GM23338 (cell line): Measurements from ENCODE around the gene CHCHD6. TPM values are rescaled to one million over a fixed set of nuclear protein-coding genes. Genes with fewer than 3 reads are reported as not detected.

Experiments used
- ATAC-seq: fragments of 200-7000 bp; cut with Tn5 transposase; 3 replicates; pipeline ENCODE4 v1.9.1; 2020
- DNase-seq: peaks from one replicate; pipeline ENCODE4 v3.0.0-alpha.2; 2015; ENCODE audit warnings: low spot score
- H2AFZ ChIP-seq: fragments of 200-600 bp; sonication (generic); 2 replicates; pipeline ENCODE4 v1.8.0; 2016; ENCODE audit warnings: antibody characterized with exemption, mild to moderate bottlenecking, moderate library complexity
- H3F3A ChIP-seq: fragments of 200-600 bp; sonication (generic); replicated peaks from 2 replicates; pipeline ENCODE4 v1.8.0; 2017; ENCODE audit warnings: antibody characterized with exemption, mixed run types, low read depth
- H3K27ac ChIP-seq: fragments of 200-600 bp; sonication (generic); 2 replicates; pipeline ENCODE4 v1.6.1; 2016; ENCODE audit warnings: low read depth
- H3K27me3 ChIP-seq: fragments of 200-600 bp; sonication (generic); 2 replicates; pipeline ENCODE4 v1.8.0; 2016; ENCODE audit warnings: mild to moderate bottlenecking, mixed run types, moderate library complexity; ENCODE audit not compliant: insufficient read depth
- H3K36me3 ChIP-seq: fragments of 200-600 bp; sonication (generic); 2 replicates; pipeline ENCODE4 v1.8.0; 2016; ENCODE audit warnings: mild to moderate bottlenecking; ENCODE audit not compliant: insufficient read depth
- H3K4me1 ChIP-seq: fragments of 200-600 bp; sonication (generic); 2 replicates; pipeline ENCODE4 v1.8.0; 2016; ENCODE audit warnings: mild to moderate bottlenecking, moderate library complexity; ENCODE audit not compliant: insufficient read depth
- H3K4me2 ChIP-seq: fragments of 200-600 bp; sonication (generic); 2 replicates; pipeline ENCODE4 v1.7.1; 2017; ENCODE audit warnings: mixed run types
- H3K4me3 ChIP-seq: fragments of 200-600 bp; sonication (generic); 2 replicates; pipeline ENCODE4 v1.6.1; 2016; ENCODE audit warnings: mixed run types
- H3K79me2 ChIP-seq: fragments of 200-600 bp; sonication (generic); replicated peaks from 2 replicates; pipeline ENCODE4 v1.8.0; 2017; ENCODE audit warnings: mild to moderate bottlenecking; ENCODE audit not compliant: insufficient read depth
- H3K9me2 ChIP-seq: fragments of 200-600 bp; sonication (generic); 2 replicates; pipeline ENCODE4 v1.8.0; 2017; ENCODE audit not compliant: insufficient read depth
- H4K20me1 ChIP-seq: fragments of 200-600 bp; sonication (generic); replicated peaks from 2 replicates; pipeline ENCODE4 v1.8.0; 2017; ENCODE audit warnings: mild to moderate bottlenecking; ENCODE audit not compliant: insufficient read depth
- H3K27ac Mint-ChIP-seq: 2 replicates; pipeline ENCODE4 v1.8.0; 2020; ENCODE audit warnings: inconsistent platforms, mild to moderate bottlenecking, moderate library complexity, mixed read lengths
- H3K27me3 Mint-ChIP-seq: 3 replicates; pipeline ENCODE4 v1.8.0; 2022; ENCODE audit warnings: low read depth, mild to moderate bottlenecking, moderate library complexity, mixed read lengths, inconsistent platforms; ENCODE audit not compliant: insufficient read depth, poor library complexity
- H3K36me3 Mint-ChIP-seq: 3 replicates; pipeline ENCODE4 v1.8.0; 2021; ENCODE audit warnings: low read depth, mild to moderate bottlenecking, inconsistent platforms, moderate library complexity, mixed read lengths
- H3K4me1 Mint-ChIP-seq: 3 replicates; pipeline ENCODE4 v1.8.0; 2020; ENCODE audit warnings: mild to moderate bottlenecking, inconsistent platforms, mixed read lengths
- H3K4me3 Mint-ChIP-seq: 3 replicates; pipeline ENCODE4 v1.8.0; 2021; ENCODE audit warnings: moderate library complexity, mild to moderate bottlenecking, inconsistent platforms, mixed read lengths
- H3K9me3 Mint-ChIP-seq: 3 replicates; pipeline ENCODE4 v1.8.0; 2020; ENCODE audit warnings: moderate library complexity, mild to moderate bottlenecking, inconsistent platforms, mixed read lengths
- CREB1 ChIP-seq: fragments of 250-450 bp; sonication (Bioruptor Pico); IDR thresholded peaks from 2 replicates; pipeline ENCODE4 v1.5.0; 2020; ENCODE audit warnings: low read depth, mild to moderate bottlenecking, moderate library complexity
- EZH2phosphoT487 ChIP-seq: fragments of 200-600 bp; sonication (generic); IDR thresholded peaks from one replicate; pipeline ENCODE4 v1.8.1; 2018; ENCODE audit warnings: antibody characterized with exemption; ENCODE audit not compliant: unreplicated experiment
- REST ChIP-seq: IDR thresholded peaks from one replicate; pipeline ENCODE4 v1.6.1; 2018; ENCODE audit warnings: antibody characterized with exemption; ENCODE audit not compliant: unreplicated experiment
- ZNF462 ChIP-seq: fragments of 250-450 bp; sonication (Bioruptor Pico); IDR thresholded peaks from 2 replicates; pipeline ENCODE4 v1.5.0; 2020; ENCODE audit warnings: mild to moderate bottlenecking, moderate library complexity
- polyA plus RNA-seq: library from polyadenylated mRNA; unstranded; fragments of >200 nt; fragmentation: Nextera tagmentation; extraction: Ambion mirVana; gene quantifications from 2 replicates; pipeline ENCODE4 v1.2.1, GENCODE V29; 2016
- total RNA-seq: library from RNA; depleted of rRNA; stranded (reverse); fragments of >200 nt; shearing (Covaris generic); gene quantifications from 2 replicates; pipeline ENCODE4 v1.2.3, GENCODE V29; 2014

The CHCHD6 gene
- total and polyA plus RNA-seq, 2 experiments from 2014 or later: 28.8 to 43.0 TPM

GRCh38 chr3:126828306-126828705 lies 124.3 kb downstream of the CHCHD6 start (continued):
- no peak for TF ChIP-seq ZNF462 (CRISPR knock-in tag)

- Histone ChIP-seq H3K27me3 (no peaks in the 10 kb centered on the region), H2AFZ (no peak overlapping the region), H3K9me2 (no peaks in the 10 kb centered on the region), H3K4me3 (no peak overlapping the region), H3K79me2 (no peaks in the 10 kb centered on the region), H3K4me1 (no peaks in the 10 kb centered on the region), H3F3A (no peaks in the 10 kb centered on the region), H3K36me3 (no peaks in the 10 kb centered on the region; the same call in 1 of the 2 replicates), H4K20me1 (no peaks in the 10 kb centered on the region; the same call in 1 of the 2 replicates), H3K4me2 (no peak overlapping the region), H3K27ac (no peak overlapping the region)
- H3K9me3 Mint-ChIP-seq: no peaks in the 10 kb centered on the region
- H3K27me3 Mint-ChIP-seq: peaks cover under 1% of the 10 kb centered on the region
- H3K4me3 Mint-ChIP-seq: no peak overlapping the region
- DNase-seq (no peak), ATAC-seq (no peak)
- peaks cover 7% of the 10 kb centered on the region; the same call in 1 of the 3 replicates for H3K4me1 Mint-ChIP-seq
- no peaks in the 10 kb centered on the region for H3K36me3 Mint-ChIP-seq
- no peak overlapping the region for H3K27ac Mint-ChIP-seq
- TF ChIP-seq ZNF462 (CRISPR knock-in tag) (no peak), REST (no peak), CREB1 (no peak), EZH2phosphoT487 (no peak)
Measured at GRCh38 chr3:126832933-126833332, 128.9 kb downstream of the CHCHD6 start.
